ENCODE data around the gene PGM3.

Gene PGM3

DNA sequence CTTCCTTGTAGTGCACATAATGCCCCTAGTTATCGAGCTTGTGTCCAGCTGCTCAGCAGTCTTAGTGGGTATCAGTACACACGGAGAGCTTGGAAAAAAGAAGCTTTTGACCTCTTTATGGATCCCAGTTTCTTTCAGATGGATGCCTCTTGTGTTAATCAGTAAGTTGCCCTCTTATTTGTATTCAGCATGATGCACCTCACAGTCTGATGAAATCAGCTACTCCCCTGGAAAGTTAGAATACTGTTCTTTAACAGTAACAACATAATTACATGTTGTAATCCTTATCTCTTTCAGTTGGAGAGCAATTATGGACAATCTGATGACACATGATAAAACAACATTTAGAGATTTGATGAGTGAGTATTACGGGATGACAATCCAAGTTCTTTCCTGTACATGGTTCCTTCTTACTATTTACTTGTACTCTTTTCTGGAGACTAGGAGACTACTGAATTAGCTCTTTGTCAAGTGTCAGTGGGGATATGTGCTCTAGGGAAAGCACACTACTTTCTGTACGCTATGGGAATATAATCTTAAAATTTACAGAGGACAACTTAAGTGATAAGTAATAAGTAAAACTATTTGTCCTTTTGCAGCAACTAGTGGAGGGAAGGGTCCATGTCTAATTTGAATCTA, 39.1 kb downstream of the PGM3 start:
- H3K36me3 ChIP-seq (ENCODE audit: control insufficient read depth, insufficient read depth, low read length): peaks cover 32% of the 10 kb centered on the region
- H3K4me1 ChIP-seq (ENCODE audit: control insufficient read depth, insufficient read depth, low read length, poor library complexity, severe bottlenecking): no peaks in the 10 kb centered on the region
- no peaks in the 10 kb centered on the region for H3K9me3 ChIP-seq (ENCODE audit: control insufficient read depth, low read length)
- H3K27me3 ChIP-seq (replicated peaks; ENCODE audit: control insufficient read depth, insufficient read depth, low read length, poor library complexity, severe bottlenecking): no peaks in the 10 kb centered on the region
- H3K27ac ChIP-seq (ENCODE audit: insufficient read depth, low read length, poor library complexity, severe bottlenecking): no peak overlapping the region
- DNase-seq: no peak
- H3K4me3 ChIP-seq (ENCODE audit: insufficient read depth, low read depth, low read length, poor library complexity, severe bottlenecking): no peak overlapping the region

DNA sequence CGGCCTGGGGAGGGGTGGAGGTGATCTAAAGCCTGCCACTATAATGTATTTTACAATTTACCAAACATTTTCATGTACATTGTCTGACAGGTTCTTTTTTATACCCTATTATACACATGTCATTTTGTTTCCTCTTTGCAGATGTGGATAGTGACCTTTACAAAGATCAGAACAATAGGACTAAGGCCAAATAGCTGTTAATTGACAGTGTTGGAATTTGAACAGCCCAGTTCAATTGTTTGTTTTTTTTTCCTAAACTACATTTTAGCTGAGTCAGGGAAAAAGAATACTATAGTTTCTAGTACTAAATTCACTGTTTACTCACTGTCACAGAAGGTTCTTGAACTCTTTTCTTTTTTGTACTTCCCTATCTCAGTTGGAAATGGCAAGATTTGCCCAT, 40.2 kb downstream of the PGM3 start:
- no peak overlapping the region for H3K27ac ChIP-seq (ENCODE audit: insufficient read depth, low read length, poor library complexity, severe bottlenecking)
- H3K4me1 ChIP-seq (ENCODE audit: control insufficient read depth, insufficient read depth, low read length, poor library complexity, severe bottlenecking): no peaks in the 10 kb centered on the region
- no peak overlapping the region for H3K4me3 ChIP-seq (ENCODE audit: insufficient read depth, low read depth, low read length, poor library complexity, severe bottlenecking)
- H3K36me3 ChIP-seq (ENCODE audit: control insufficient read depth, insufficient read depth, low read length): peaks cover 32% of the 10 kb centered on the region
- H3K27me3 ChIP-seq (replicated peaks; ENCODE audit: control insufficient read depth, insufficient read depth, low read length, poor library complexity, severe bottlenecking): no peaks in the 10 kb centered on the region
- H3K9me3 ChIP-seq (ENCODE audit: control insufficient read depth, low read length): no peaks in the 10 kb centered on the region
- no peak for DNase-seq

DNA sequence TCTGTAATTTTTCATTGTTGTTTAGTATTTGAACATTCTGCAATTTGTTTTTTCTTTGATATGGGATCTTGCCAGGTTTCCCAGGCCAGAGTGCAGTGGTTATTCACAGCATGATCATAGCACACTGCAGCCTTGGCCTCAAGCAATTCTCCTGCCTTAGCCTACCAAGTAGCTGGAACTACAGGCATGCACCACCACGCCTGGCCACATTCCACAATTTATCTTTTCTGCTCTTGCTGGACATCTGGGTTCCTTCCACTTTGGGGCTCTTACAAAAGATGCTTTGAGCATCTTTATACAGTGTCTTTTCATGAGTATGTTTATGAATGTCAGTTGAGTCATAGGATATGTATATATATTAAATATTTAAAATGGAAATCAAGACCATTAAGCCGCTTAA, 42.0 kb downstream of the PGM3 start:
- no peak for DNase-seq
- Histone ChIP-seq H3K36me3 (ENCODE audit: control insufficient read depth, insufficient read depth, low read length) (peaks cover 33% of the 10 kb centered on the region), H3K4me1 (ENCODE audit: control insufficient read depth, insufficient read depth, low read length, poor library complexity, severe bottlenecking) (no peaks in the 10 kb centered on the region), H3K27ac (ENCODE audit: insufficient read depth, low read length, poor library complexity, severe bottlenecking) (no peak overlapping the region), H3K4me3 (ENCODE audit: insufficient read depth, low read depth, low read length, poor library complexity, severe bottlenecking) (no peak overlapping the region), H3K9me3 (ENCODE audit: control insufficient read depth, low read length) (no peaks in the 10 kb centered on the region), H3K27me3 (replicated peaks; ENCODE audit: control insufficient read depth, insufficient read depth, low read length, poor library complexity, severe bottlenecking) (no peaks in the 10 kb centered on the region)

DNA sequence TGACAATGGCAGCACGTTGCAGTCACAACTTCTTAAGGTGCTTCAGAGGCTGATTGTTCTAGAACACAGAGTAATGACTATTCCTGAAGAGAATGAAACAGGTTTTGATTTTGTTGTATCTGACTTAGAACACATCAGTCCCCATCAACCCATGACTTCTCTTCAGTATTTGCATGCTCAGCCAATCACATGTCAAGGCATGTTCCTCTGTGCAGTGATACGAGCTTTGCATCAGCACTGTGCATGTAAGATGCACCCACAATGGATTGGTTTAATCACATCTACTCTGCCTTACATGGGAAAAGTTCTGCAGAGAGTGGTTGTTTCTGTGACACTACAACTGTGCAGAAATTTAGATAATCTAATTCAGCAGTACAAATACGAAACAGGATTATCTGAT, 54.3 kb downstream of the PGM3 start:
- no peak overlapping the region for H3K4me3 ChIP-seq (ENCODE audit: insufficient read depth, low read depth, low read length, poor library complexity, severe bottlenecking)
- no peaks in the 10 kb centered on the region for H3K9me3 ChIP-seq (ENCODE audit: control insufficient read depth, low read length)
- no peaks in the 10 kb centered on the region for H3K27me3 ChIP-seq (replicated peaks; ENCODE audit: control insufficient read depth, insufficient read depth, low read length, poor library complexity, severe bottlenecking)
- DNase-seq: no peak
- no peak overlapping the region for H3K27ac ChIP-seq (ENCODE audit: insufficient read depth, low read length, poor library complexity, severe bottlenecking)
- H3K4me1 ChIP-seq (ENCODE audit: control insufficient read depth, insufficient read depth, low read length, poor library complexity, severe bottlenecking): no peaks in the 10 kb centered on the region
- peaks cover 35% of the 10 kb centered on the region for H3K36me3 ChIP-seq (ENCODE audit: control insufficient read depth, insufficient read depth, low read length)

DNA sequence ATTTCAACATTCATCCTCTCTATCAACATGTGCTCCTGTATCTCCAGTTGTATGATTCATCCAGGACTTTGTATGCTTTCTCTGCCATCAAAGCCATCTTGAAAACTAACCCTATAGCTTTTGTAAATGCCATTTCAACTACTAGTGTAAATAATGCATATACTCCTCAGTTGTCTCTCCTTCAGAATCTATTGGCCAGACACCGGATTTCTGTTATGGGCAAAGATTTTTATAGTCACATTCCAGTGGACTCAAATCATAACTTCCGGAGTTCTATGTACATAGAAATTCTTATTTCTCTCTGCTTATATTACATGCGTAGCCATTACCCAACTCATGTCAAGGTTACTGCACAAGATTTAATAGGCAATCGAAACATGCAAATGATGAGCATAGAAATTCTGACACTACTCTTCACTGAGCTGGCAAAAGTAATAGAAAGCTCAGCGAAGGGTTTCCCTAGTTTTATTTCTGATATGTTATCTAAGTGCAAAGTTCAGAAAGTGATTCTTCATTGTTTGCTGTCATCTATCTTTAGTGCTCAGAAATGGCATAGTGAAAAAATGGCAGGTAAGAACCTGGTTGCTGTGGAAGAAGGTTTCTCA, 54.8 kb downstream of the PGM3 start:
- no peak overlapping the region for H3K27ac ChIP-seq (ENCODE audit: insufficient read depth, low read length, poor library complexity, severe bottlenecking)
- DNase-seq: no peak
- H3K36me3 ChIP-seq (ENCODE audit: control insufficient read depth, insufficient read depth, low read length): peaks cover 36% of the 10 kb centered on the region

DNA sequence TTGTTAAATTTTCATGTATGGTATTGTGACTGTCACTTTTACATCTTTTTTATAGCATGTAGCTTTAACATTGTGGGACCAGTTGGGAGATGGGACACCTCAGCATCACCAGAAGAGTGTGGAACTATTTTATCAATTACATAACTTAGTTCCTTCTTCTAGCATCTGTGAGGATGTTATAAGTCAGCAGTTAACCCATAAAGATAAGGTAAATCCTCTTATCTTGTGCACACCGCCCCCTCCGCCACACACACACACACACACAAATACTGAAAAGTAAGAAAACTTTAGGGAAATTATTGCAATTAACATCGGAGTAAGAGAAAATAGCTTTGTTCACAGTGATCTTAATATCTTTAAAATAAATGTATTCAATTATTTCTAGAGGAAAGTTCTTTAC, 60.9 kb downstream of the PGM3 start:
- H3K27me3 ChIP-seq (replicated peaks; ENCODE audit: control insufficient read depth, insufficient read depth, low read length, poor library complexity, severe bottlenecking): no peaks in the 10 kb centered on the region
- no peaks in the 10 kb centered on the region for H3K9me3 ChIP-seq (ENCODE audit: control insufficient read depth, low read length)
- H3K4me3 ChIP-seq (ENCODE audit: insufficient read depth, low read depth, low read length, poor library complexity, severe bottlenecking): no peak overlapping the region
- no peak for DNase-seq
- H3K27ac ChIP-seq (ENCODE audit: insufficient read depth, low read length, poor library complexity, severe bottlenecking): no peak overlapping the region
- no peaks in the 10 kb centered on the region for H3K4me1 ChIP-seq (ENCODE audit: control insufficient read depth, insufficient read depth, low read length, poor library complexity, severe bottlenecking)
- peaks cover 56% of the 10 kb centered on the region for H3K36me3 ChIP-seq (ENCODE audit: control insufficient read depth, insufficient read depth, low read length)

More for the DNA sequence above, 54.8 kb downstream of the PGM3 start:
- Histone ChIP-seq H3K4me3 (ENCODE audit: insufficient read depth, low read depth, low read length, poor library complexity, severe bottlenecking) (no peak overlapping the region), H3K9me3 (ENCODE audit: control insufficient read depth, low read length) (no peaks in the 10 kb centered on the region), H3K4me1 (ENCODE audit: control insufficient read depth, insufficient read depth, low read length, poor library complexity, severe bottlenecking) (no peaks in the 10 kb centered on the region), H3K27me3 (replicated peaks; ENCODE audit: control insufficient read depth, insufficient read depth, low read length, poor library complexity, severe bottlenecking) (no peaks in the 10 kb centered on the region)

DNA sequence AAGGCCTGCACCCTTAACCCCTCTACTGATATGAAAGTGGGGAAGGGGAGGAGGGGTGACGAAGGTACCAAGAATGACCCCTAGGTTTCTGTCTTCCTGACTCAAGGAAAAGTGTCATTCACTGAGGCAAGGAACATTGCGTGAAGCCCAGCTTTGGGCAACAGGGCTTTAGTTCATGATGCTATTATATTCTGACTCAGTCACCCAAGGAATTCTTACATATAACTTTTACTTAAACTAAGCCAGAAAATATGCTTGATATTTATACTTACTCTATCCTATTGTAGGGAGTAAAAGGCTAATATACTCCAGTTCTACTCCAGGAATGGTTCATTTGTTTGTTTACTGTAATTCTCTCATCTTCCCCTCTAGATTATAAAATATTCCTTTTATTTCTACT, 65.1 kb downstream of the PGM3 start:
- no peaks in the 10 kb centered on the region for H3K27me3 ChIP-seq (replicated peaks; ENCODE audit: control insufficient read depth, insufficient read depth, low read length, poor library complexity, severe bottlenecking)
- DNase-seq: no peak
- H3K4me3 ChIP-seq (ENCODE audit: insufficient read depth, low read depth, low read length, poor library complexity, severe bottlenecking): no peak overlapping the region
- H3K27ac ChIP-seq (ENCODE audit: insufficient read depth, low read length, poor library complexity, severe bottlenecking): no peak overlapping the region
- H3K36me3 ChIP-seq (ENCODE audit: control insufficient read depth, insufficient read depth, low read length): peaks cover 53% of the 10 kb centered on the region
- no peaks in the 10 kb centered on the region for H3K9me3 ChIP-seq (ENCODE audit: control insufficient read depth, low read length)
- no peaks in the 10 kb centered on the region for H3K4me1 ChIP-seq (ENCODE audit: control insufficient read depth, insufficient read depth, low read length, poor library complexity, severe bottlenecking)

DNA sequence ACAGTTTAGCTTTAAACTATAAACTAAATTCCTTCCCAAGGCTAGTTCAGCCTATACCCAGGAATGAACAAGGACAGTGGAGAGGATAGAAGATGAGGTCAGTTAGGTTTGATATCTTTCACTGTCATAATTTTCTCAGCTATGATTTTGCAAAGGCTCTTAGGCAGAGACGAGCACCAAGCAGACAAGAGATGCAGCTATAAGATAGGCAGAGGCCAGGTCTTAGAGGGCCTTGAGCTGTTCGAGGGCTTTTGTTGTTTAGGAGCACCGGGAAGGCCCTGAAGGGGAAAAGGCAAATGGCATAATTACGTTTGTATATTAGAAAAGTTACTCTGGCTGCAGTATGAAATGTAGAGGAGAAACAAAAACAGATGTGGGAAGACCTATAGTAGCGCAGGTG, 65.8 kb downstream of the PGM3 start:
- Histone ChIP-seq H3K9me3 (ENCODE audit: control insufficient read depth, low read length) (no peaks in the 10 kb centered on the region), H3K36me3 (ENCODE audit: control insufficient read depth, insufficient read depth, low read length) (peaks cover 53% of the 10 kb centered on the region), H3K4me3 (ENCODE audit: insufficient read depth, low read depth, low read length, poor library complexity, severe bottlenecking) (no peak overlapping the region), H3K4me1 (ENCODE audit: control insufficient read depth, insufficient read depth, low read length, poor library complexity, severe bottlenecking) (no peaks in the 10 kb centered on the region), H3K27ac (ENCODE audit: insufficient read depth, low read length, poor library complexity, severe bottlenecking) (no peak overlapping the region), H3K27me3 (replicated peaks; ENCODE audit: control insufficient read depth, insufficient read depth, low read length, poor library complexity, severe bottlenecking) (no peaks in the 10 kb centered on the region)
- no peak for DNase-seq

DNA sequence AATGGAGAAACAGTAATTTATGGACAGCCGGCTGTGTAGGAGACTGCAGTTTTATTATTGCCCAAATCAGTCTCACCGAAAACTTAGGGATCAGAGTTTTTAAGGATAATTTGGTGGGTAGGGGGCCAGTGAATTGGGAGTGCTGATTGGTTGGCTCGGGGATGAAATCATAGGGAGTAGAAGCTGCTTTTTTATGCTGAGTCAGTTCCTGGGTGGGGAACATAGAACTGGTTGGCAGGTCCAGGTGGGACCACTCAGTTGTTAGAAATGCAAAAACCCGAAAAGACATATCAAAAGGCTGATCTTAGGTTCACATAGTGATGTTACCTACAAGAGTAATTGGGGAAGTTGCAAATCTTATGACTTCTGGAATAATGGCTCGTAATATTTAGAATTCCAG, 66.3 kb downstream of the PGM3 start:
- no peak for DNase-seq
- peaks cover 58% of the 10 kb centered on the region for H3K36me3 ChIP-seq (ENCODE audit: control insufficient read depth, insufficient read depth, low read length)
- no peak overlapping the region for H3K4me3 ChIP-seq (ENCODE audit: insufficient read depth, low read depth, low read length, poor library complexity, severe bottlenecking)
- H3K27ac ChIP-seq (ENCODE audit: insufficient read depth, low read length, poor library complexity, severe bottlenecking): no peak overlapping the region
- H3K9me3 ChIP-seq (ENCODE audit: control insufficient read depth, low read length): no peaks in the 10 kb centered on the region
- no peaks in the 10 kb centered on the region for H3K4me1 ChIP-seq (ENCODE audit: control insufficient read depth, insufficient read depth, low read length, poor library complexity, severe bottlenecking)
- no peaks in the 10 kb centered on the region for H3K27me3 ChIP-seq (replicated peaks; ENCODE audit: control insufficient read depth, insufficient read depth, low read length, poor library complexity, severe bottlenecking)

DNA sequence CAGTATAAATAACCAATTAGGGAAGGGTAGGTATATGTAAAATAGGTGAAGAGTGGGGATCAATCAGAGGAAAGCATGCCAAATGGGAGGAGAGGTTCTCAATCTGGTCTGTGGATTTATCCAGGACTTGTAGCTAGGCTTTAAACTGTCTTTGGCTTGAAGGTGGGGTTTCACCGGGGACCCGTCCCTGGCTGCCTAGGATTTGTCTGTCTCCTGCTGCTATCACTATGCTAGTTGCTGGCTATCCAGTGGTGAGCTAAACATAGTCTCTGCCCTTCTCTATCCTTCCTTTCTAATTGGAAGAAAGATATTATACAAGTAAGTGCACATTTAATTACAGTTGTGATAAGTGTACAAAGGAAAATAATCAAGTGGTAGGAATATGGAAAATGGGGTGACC, 66.8 kb downstream of the PGM3 start:
- Histone ChIP-seq H3K4me1 (ENCODE audit: control insufficient read depth, insufficient read depth, low read length, poor library complexity, severe bottlenecking) (no peaks in the 10 kb centered on the region), H3K27ac (ENCODE audit: insufficient read depth, low read length, poor library complexity, severe bottlenecking) (no peak overlapping the region), H3K36me3 (ENCODE audit: control insufficient read depth, insufficient read depth, low read length) (peaks cover 56% of the 10 kb centered on the region), H3K9me3 (ENCODE audit: control insufficient read depth, low read length) (no peaks in the 10 kb centered on the region), H3K27me3 (replicated peaks; ENCODE audit: control insufficient read depth, insufficient read depth, low read length, poor library complexity, severe bottlenecking) (no peaks in the 10 kb centered on the region), H3K4me3 (ENCODE audit: insufficient read depth, low read depth, low read length, poor library complexity, severe bottlenecking) (no peak overlapping the region)
- no peak for DNase-seq

Data from effector memory CD4-positive, alpha-beta T cell (primary cell).